HUDEP-2 (cell line): ENCODE measurements around the gene EXTL1.
A peak's percentile ranks its signal among the peaks of the same experiment; 100 is the strongest.
"Not testable (repeated sequence)": the region's sequence is repeated elsewhere in the genome, so short reads cannot be mapped to it uniquely, and the experiment has no call there.

ENCODE experiments used
- DNase-seq, 76 experiments: peaks; one replicate each; lab custom pipeline; 2025; ENCODE audit not compliant: unreplicated experiment in 76 of 76; lab: John Stamatoyannopoulos, UW

Gene EXTL1, protein sequence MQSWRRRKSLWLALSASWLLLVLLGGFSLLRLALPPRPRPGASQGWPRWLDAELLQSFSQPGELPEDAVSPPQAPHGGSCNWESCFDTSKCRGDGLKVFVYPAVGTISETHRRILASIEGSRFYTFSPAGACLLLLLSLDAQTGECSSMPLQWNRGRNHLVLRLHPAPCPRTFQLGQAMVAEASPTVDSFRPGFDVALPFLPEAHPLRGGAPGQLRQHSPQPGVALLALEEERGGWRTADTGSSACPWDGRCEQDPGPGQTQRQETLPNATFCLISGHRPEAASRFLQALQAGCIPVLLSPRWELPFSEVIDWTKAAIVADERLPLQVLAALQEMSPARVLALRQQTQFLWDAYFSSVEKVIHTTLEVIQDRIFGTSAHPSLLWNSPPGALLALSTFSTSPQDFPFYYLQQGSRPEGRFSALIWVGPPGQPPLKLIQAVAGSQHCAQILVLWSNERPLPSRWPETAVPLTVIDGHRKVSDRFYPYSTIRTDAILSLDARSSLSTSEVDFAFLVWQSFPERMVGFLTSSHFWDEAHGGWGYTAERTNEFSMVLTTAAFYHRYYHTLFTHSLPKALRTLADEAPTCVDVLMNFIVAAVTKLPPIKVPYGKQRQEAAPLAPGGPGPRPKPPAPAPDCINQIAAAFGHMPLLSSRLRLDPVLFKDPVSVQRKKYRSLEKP

DNA sequence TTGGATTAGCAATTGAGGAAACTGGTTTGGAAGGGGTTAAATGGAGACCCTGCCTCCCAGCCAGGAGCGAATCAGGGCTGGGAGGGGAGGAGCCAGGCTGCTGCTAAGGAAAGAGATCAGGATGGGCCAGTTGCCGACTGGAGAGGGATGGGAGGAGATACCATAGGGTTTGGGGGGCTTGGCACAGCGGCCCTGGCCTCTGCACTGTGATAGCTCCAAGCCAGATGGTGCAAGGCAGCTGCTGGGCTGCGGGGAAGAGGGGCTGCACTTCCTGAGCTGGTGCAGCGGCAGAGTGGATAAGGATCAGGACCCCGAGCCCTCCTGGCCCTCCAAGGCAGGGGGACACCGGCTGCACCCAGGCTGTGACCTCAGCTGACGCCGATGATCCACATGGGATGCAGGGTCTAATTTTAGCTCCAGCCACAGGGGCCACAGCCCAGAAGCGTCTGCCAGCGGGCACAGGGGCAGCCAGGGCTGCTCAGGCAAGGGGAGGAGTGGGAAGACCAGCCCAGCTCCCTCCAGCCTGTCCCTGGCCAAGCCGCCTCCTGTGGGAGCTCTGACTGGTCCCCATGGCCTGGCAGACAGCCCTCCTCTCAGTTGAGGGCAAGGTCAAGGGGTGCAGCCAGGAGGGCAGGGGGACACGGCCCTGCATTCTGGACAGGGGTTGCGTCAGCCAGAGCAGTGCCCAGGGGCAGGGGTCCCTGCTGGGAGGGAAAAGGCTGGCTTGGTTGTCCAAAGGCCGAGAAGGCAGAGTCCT lies at the start of gene EXTL1:
Gene EXTL1, plus strand, starts transcription at position 129 of the 757 bp plus-strand sequence. CDS start 872 bp downstream, outside the sequence.
- DNase-seq: no peak

DNA sequence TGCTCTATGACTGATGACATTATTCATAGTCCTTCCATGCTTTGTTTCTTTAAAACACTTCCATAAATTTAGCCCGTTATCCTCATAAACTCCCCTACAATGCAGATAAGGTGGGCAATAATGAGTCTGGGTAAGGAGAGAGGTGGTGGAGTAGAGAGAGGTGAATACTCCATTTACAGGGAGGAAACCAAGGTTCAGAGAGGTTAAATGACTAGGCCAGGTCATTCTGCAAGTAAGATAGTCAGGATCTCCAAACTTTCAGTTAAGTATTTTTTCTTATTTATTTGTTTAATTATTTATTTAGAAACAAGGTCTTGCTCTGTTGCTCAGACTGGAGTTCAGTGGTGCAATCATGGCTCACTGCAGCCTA lies 49.8 kb upstream of the EXTL1 start:
- DNase-seq: no peak

DNA sequence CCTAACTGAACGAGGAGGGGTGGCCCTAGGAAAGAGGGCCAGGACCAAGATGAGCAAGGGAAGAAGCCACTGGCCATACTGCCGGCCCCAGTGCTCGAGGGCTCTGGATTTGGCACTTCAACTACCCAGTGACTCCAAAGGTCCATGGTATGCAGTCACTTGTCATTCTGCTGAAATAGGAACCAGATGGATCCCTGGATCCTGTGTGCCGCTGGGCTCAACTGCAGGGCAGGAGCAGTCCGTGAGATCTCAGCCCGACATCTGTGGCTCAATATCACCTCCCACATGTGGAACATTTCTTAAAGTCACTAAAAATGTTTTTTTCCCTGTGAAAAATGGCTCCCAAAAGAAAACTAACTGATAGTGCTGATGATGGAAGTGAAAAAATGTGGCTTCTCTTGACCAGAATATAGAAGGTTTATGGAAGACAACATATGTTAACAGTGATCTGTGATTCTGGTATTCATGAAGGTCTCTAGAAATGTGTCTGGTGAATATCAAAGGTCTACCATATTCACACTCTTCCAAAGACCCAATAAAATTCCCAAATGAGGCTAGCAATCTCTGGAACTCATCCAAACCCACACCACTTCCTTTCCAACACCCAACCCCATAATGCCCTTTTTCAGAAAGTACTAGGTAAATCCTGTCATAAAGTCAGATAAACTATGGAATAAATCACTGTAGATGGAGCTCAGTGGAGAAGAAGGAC lies 47.8 kb upstream of the EXTL1 start:
- no peak for DNase-seq

DNA sequence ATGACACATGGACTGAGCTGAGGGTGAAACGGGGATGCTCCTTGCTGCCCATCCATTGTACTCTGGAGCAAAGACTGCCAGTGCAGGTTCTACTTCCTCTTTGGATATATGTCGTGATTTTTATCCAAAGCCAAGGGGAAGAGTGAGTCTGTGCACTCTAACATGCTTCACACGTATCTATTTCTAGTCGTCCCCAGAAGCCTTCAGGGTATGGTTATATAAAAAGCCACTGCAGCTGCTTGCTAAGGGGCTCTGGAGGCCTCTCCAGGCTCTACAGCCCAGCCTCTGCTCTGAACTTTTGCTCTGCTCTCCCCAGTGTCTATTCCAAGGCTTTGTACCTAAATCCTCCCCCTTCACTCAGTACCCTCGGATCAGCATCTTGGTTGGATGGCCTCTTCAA lies 43.8 kb upstream of the EXTL1 start:
- DNase-seq: no peak

DNA sequence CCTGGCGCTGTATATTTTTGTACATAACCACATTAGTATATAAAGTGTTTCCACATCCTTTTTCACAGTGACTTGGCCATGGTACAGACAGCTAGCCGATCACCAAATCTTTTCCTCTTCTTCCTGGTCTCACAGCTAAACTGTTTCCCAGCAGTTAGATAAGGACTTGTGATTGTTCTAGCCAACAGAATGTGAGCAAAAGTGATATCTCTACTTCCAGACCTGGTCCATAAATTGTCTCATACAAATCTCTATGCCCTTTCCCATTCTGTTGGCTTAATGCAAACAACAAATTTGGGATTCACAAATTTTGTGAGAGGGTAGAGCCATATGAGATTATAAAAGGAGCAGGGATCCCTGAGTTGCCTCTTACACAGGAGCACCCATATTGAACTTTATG lies 43.2 kb upstream of the EXTL1 start:
- DNase-seq: peak in 3 of 76 experiments; percentile 5 to 7 (median 6)

DNA sequence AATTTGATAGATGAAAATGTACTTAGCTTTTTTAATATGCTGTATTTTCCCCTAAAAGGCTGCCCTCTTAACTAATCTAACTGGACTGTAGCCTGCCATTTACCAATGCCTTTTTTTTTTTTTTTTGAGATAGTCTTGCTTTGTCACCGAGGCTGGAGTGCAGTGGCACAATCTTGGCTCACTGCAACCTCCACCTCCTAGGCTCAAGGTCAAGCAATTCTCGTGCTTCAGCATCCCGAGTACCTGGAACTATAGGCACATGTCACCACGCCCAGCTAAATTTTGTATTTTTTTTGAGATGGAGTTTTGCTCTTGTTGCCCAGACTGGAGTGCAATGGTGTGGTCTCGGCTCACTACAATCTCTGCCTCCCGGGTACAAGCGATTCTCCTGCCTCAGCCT lies 42.4 kb upstream of the EXTL1 start:
- peak in 2 of 76 experiments; percentile 5 to 8 for DNase-seq

DNA sequence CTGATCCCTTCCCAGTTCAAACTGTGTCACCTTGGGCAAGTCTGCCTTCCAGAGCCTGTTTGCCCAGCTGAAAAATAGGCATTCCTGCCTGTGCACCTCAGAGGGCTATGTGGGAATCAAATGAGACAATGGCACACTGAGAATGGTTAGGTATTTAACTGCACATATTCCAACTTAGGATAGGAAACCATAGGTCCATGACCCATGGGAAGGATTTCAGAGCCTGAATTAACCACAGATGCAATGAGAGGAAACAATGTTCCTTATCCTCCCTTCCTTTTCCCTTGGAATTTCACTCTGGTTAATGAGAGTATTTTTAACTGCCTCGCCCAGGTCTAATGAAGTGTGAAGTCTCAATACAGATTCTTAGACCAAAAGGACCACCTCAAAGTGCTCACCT lies 36.4 kb upstream of the EXTL1 start:
- no peak for DNase-seq

DNA sequence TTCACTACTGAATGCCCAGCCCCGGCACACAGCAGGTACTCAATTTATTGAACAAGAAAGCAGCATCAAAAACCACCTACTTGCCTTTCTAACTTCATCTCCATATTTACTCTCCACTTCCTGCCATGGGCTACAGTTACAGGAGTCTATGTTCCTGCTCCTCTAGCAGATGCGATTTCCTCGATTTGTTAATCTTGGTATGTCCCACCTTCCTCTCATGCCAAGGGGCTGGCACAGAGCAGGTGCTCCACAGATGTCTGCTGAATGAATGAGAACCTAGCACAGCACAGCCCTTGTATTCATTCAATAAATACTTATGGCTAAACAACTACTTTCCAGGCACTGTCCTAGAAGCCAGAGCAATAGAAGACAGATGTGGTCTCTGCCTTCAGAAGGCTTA lies 35.9 kb upstream of the EXTL1 start:
- DNase-seq: no peak

DNA sequence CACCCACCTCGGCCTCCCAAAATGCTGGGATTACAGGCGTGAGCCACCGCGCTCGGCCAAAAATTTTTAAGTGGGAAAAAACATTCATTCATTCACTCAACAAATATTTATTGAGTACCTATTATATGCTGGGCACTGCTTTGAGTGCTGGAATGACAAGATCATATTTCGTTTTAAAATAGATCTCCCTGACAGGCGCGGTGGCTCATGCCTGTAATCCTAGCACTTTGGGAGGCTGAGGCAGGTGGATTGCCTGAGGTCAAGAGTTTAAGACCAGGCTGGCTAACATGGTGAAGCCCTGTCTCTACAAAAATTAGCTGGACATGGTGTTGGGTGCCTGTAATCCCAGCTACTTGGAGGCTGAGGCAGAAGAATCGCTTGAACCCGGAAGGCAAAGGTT lies 34.8 kb upstream of the EXTL1 start:
- DNase-seq: not testable (repeated sequence)

DNA sequence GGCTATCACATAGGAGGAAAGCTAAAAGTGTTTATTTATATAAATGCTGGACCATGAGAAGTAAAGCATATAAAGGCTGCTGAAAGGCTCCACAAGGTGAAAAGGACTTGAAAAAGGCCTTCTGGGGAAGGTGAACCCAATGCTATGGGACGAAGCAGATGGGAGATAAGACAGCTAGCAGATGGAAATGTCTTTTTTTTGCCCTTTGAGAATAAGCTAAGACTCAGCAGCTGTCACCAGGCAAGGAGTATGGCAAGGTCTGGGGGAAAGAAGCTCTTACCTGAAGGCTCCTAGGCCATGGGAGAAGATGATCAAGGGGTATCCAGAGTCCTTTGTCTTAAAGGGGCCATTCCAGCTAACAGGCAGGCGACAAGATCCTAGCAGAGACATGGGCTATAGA lies 33.6 kb upstream of the EXTL1 start:
- no peak for DNase-seq

DNA sequence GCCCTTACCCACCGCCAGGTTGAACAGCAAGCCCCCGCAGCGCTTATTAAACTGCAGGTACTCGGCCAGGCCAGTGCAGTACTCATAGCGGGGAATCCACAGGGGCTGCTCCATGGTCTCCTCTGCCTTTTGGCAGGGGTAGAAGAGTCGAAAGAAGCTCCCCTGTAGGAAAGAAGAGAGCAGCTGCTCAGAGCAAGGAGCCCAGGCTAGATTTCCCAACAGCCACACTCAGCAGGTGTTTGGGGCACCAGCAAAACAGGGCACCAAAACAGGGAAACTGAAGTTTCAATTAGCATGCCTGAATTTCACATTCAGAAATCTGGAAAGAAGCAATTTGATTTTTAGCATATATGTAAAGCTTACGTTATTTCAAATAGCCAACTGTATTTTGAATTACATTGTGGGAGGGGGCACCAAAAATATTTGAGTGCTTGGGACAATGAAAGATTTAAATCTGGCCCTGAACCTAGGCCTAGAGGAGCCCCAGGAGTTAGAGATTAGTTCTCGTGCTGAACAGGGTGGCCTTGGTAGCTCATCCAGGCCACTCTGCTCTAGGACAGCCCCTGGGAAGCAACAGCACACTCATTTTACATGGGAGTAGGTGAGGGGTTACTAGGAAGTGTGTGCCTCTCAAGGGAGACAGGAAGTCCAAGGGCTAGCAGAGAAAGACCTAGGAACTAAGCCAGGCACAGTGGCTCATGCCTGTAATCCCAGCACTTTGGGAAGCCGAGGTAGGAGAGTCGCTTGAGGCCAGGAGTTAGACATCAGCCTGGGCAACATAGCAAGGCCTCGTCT lies 31.9 kb upstream of the EXTL1 start:
- no peak for DNase-seq

DNA sequence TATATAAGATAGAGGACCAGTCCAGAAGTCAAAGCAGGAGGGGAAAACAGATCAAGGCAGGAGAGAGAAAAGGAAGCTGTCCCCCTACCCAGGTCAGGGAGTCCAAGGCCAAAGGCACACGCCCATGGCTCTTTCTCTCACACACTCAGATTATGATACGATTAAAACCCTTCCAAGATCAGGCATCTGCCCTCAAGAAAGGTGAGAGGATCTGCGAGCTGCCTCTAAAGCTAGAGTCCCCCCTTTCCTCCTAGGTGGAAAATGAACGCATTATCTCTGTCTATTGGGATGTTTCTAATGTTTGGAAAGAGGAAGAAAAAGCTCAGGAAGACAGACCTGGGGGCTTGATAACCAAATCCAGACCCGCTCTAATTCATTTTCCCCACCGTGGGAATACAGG lies 31.3 kb upstream of the EXTL1 start:
- DNase-seq: no peak

DNA sequence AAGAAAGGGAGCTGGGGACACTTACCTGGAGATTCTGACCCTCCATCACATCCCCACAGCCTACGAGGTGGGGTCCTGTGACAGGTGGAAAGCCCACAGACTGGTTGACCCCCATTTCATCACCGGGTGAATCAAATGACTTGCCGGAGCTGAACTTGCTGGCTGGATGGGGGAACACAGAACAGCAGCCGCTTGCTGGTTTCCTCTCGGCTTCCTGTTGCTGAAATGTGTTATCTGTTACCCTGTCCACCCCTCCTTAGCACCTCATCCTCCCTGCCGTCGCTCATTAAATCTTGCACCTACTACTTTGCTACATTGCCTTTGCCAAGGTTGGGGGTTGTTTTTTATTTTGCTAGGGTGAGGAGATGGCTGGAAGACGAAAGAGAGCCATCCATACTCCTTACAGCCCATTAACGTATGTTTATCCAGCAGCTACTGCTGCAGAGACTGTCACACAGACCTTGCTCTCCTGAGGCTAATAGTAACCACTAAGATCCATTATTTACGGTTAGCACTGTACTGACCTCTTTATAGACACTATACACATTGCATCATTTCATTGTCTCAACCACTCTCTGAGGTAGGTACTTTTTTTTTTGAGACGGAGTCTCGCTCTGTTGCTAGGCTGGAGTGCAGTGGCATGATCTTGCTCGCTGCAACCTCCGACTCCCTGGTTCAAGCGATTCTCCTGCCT lies 30.7 kb upstream of the EXTL1 start:
- no peak for DNase-seq

DNA sequence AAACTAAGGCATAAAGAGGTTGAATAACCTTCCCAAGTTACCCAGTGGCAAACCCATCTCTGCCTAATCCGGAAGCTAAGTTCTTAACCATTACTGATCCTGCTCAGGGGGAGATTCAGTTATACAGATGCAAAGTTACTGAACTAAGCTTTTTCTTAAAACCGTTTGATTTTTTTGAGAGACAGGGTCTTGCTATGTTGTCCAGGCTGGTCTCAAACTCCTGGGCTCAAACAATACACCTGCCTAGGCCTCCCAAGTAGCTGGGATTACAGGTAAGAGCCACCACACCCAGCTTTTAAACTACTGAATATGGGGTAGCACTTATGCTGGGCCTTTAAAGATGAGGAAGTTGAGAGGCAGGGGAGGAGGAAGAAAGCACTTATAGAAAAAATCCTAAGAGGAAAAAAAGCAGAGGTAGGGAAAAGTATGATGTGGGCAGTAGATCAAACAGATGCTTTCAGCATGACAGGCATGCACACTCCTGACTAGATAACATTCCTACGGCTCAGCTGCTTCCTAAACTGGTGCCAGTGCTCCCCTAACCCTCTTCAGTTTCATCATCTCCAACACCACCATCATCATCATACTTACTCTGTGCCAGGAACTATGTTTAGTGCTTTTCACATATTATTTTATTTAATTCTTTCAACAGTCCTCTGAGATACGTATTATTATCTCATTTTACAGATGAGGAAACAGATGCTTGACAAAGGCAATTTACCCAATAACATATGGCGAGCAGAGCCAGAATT lies 29.5 kb upstream of the EXTL1 start:
- DNase-seq: no peak

DNA sequence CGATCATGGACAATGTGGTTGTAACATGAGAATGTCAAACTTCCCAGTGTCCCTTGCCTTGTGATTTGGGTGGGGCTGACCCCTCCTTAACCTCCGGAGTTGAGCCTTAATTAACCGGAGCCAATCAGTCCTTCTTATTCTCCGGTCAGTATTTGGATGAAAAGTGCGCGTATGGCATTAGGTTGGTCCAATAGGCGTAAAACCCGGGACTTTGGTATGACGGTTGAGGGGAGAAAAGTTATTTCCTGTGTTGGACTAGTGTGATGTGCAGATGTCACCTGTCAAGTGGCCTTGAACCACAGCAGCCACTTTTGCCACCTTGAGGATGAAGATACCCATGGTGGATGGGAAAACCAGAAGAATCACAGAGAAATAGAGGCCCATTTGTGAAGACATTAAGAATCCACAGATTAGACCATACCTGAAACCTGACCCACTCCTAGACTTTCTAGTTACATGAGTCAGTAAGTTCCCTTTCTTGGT lies 28.8 kb upstream of the EXTL1 start:
- DNase-seq: no peak

DNA sequence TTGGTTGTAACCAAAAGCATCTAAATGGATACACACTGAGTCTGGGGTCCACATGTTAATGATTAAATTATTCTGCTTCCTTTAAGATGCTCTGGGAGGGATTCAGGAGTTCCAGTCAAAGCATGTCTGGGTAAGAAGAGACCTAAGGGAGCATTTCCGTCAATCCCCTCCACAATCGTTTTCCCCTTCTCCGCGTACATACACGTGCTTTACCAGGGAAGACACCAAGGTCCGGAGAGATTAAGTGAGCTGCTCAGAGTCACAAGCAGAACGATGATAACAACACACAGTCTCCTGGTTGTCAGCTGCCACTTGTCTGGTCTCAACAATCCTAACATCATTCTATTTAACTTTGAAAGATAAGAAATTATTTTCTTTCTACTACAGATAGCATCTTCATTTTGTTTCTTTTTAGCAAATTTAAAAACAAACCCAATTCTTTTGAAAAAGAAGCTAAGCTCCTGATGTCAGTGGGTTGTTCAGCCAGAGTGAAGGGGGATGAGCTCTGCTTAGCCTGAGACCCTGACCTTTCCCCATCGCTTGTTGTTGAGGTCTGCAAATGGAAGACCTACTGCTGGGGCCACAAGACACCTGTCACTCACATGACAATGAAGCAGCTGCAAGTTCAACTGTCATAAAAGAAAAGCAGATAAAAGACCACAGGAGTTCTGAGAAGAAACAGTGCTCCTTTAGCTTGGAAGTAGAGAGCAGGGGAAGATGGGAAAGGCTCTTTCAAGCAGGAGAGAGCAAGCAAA lies 28.2 kb upstream of the EXTL1 start:
- DNase-seq: no peak

DNA sequence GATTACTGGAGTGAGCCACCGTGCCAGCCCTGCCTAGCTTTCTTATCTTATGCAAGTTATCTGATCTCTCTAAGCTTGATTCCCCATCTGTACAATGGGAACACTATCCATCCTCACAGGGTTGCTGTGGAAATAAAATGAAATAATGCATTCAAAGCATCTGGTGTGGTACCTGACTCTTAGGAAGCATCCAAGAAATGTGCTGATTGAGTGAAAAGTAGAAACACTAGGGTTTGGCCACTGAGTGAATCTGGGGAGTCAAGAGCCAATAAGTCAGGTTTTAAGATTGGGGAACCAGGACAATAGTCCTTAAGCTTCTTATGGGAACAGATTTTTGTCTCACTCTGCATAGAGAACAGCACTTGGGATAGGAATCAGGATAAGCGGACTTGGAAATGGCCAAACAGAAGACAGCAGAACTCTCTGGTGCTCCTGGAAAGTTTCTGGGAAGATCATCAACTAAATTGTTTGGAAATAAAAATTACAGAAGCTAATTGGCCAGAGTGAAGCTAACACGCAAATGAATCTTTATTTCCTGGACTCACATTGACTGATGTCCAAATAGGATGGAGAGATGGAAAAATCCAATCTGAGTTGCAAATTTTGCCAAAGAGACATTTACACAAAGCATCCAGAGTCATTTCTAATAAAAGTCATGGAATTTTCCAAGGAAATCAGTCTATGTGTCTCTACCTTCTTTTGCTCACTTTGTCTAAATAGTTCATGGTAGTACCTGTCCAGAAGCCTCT lies 27.0 kb upstream of the EXTL1 start:
- DNase-seq: no peak
